KBM-7 (cell line): Measurements from ENCODE around the gene RRP8.

Experiments
- DNase-seq: peaks from one replicate; pipeline ENCODE4 v3.0.0-alpha.2; 2015
- in situ Hi-C: fragments of 300-500 bp; cut with MboI; formaldehyde crosslinking; loops from 2 replicates; pipeline ENCODE4 v1.14.3; 2020; ENCODE audit warnings: low sequenced_read_pairs, low pct_unique_long_range_greater_than_20kb, mixed read lengths

RRP8 gene

DNA sequence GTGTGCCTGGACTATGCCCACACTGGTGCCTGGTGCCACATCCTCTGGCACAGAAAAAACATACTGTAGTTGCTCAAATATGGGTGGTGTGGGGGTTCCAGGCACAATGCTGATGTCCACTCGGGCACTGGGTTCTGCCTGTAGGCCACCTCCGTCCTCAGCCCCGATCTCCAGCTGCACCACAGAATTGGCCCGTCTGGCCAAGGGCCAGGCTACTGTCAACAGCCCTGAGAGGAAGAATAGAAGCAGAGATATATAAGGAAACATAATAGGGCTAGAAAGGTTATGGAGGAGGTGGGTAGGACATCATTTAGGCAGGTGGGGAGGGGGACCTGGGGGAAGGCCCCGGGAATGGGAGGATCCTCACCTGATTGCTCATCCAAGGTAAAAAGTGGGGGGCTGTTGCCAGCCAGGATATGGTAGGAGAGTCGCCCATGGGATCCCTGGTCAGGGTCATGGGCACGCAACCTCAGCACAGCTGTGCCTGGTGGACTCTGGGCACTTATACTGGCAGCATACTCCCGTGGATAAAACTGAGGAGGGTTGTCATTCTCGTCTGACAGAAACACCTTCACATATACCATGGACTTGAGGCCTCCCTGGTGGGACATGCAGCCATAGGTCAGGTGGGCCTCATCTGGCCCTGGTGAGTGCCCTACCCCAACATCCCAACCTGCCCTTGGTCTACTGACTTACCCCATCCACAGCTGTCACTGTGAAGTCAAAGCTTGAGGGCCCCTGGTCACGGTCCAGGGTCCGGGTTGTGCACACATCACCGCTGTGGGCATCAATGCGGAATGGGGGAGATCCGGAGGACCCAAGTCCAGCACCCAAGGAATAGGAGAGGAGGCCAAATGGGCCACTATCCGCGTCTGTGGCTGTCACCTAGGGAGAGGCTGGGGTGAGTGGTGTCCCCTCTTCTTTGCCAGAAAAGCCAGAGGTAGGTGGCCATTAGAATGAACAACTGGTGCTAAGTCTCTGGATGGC, 30.3 kb upstream of the RRP8 start:
- in situ Hi-C loops: no loop called here
- no peak for DNase-seq

DNA sequence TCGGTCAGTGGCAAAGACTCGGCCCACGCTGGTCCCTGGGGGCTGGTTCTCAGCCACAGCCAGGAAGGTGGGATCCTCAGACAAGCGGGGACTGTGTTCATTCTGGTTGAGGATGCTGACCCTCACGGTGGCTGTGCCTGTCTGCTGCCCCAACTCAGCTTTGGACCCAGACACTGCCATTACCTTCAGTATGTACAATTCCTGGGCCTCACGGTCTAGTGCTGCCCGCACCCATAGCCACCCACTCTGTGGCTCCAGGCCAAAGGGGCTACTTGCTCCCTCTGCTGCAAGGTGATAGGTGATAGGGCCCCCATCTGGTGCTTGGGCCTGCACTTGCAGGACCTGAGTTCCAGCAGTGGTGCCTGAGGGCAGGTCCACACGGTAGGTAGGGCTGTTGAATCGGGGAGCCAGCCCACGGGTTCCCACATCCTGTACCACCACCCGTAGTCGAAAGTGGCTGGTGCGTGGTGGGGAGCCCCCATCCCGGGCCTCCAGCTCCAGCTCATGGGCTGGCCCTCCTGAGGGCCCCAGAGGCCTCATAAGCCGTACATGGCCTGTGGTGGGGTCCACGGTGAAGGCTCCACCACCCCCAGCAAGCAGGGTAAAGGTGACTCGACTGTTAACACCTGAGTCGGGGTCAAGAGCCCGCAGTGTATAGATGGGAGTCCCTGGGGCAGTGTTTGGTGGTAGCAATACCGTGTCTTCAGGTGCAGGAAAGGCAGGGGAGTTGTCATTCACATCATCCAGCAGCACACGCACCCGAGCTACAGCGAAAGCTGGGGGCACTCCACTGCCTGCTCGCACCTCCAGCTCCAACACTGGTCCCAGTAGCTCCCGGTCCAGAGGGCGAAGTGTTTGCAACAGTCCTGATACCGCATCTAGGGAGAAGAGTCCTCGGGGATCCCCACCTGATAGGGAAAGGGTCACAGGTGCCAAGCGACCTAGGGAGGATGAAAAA, 29.0 kb upstream of the RRP8 start:
- DNase-seq: no peak
- in situ Hi-C loops: no loop called here

DNA sequence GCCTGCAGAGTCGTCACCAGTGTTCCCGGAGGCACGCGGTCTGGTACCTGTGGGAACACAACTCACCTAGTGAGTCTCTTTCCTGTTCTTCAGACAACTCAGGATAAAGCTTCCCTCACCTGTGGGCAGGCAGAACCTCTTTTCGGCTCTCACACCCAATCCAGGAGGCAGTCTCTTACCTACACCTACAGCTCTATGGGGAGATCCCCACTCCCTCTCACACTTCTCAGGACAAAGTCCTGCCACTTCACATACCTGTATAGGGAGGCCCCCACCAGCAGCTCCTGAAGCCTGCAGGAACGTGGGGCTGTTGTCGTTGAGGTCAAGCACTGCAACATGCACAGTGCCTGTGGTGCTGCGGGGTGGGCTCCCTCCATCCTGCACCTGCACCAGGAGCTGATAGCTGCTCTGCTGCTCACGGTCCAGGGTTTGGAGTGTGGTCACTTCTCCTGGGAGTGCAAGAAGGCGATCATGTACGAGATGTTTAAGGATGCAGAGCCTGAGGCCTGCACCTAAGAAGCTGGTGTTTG, 28.0 kb upstream of the RRP8 start:
- in situ Hi-C loops: no loop called here
- no peak for DNase-seq

DNA sequence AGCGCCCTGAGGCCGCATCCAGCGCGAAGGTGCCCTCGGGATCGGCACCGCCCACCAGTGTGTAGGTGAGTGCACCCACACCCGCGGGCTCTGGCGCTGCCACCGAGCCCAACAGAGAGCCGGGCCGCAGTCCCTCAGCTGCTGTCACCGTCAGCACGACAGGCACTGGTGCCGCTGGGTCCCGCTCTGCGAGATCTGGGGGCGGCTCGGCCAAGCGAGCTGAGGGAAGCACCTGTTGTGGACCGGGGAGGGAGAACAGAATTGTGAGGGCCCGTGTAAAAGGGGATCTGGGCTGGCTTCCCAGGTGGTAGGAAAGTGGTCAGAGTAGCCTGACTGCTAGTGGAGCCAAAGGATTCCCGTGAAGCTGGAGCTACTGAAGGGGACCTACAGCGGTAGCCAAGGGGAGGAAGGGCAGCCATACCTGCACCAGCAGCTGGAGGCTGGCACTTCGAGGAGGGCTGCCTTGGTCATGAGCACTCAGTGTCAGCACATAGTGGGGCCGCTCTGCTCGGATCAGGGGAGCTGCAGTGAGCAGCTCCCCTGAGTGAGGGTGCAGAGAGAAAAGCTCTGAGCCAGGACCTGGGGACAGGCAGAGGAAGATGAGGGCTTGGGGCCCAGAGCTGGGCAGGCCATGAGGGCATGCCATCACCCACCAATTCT, 27.3 kb upstream of the RRP8 start:
- in situ Hi-C loops: no loop called here
- no peak for DNase-seq

DNA sequence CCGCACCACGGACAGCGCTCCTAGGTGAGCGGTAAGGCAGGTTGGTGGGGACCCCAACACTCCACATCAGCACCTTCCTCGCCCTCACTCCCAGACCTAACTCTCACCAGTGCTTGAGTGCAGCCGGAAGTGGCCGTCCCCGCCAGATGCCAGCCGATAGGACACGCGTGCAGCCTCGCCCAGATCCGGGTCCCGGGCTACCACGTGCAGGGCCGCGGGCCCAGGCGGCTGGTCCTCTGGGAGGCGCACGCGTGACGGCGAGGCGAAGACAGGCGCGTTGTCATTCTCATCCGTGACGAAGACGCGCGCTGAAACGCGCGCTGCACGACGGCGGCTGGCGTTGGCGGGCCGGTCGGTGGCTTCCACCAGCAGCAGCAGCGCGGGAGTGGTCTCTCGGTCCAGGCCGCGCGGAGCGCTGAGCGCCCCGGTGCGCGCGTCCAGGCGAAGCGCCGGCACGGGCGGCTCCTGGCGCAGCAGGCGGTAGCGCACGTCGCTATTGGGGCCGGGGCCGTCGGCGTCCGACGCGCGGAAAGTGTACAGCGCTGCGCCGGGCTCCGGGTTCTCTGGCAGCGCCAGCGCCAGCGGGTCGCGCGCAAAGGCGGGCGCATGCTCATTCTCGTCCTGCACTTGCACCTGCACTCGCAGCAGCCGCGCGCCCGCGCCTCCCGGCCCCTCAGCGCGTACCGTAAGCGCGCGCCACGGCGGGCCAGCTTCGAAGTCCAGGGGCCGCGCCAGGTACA, 26.6 kb upstream of the RRP8 start:
- DNase-seq: no peak
- in situ Hi-C loops: no loop called here

DNA sequence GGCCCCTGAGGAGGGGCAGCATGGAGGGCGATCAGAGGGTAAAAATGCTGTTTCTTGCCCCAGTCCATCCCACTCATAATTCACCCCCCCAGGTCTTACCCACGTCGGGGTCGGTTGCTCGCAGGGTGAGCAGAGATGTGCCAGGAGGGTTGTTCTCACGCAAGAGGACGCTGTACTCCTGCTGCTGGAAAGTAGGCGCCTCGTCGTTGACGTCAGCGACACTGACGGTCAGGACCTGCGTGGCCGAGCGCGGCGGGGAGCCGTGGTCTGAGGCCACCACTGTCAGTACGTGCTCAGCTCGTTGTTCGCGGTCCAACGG, 26.1 kb upstream of the RRP8 start:
- in situ Hi-C loops: no loop called here
- no peak for DNase-seq

DNA sequence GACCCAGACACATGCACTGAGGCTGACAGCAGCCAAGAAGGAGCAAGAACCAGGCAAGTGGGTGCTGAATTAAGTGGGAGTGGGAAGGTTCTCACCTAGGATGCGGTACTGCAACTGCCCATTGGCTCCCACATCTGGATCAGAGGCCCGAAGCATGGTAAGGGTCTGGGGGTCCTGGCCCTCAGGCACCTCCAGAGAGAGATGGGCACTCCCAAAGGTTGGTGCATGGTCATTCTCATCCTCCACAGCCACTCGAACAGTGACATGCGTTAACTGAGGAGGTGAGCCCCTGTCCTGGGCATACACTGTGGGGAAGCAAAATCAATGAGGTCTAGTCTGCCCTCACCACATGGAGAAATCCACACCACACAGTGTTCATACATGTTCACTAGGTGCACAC, 25.1 kb upstream of the RRP8 start:
- in situ Hi-C loops: no loop called here
- DNase-seq: no peak

DNA sequence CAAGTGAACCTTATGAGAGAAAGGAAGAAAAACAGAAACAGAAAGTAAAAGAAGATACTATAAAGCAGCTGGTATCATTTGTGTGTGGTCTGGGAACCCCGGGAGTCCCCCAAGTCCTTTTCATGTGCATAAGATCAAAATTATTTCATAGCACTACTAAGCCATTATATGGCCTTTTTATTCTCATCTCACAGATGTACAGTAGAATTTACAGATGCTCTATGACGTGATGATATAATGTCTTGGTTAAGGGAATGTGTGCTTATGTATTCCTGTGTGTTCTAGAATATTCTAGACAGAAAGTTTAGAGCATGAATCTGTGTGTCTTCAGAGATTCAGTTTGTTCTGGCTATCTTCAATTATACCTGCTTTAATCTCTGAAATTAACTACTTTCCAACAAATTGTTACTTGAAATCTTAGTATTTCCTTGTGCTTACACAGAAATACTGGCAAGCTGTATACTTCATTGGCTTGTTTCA, 24.4 kb upstream of the RRP8 start:
- in situ Hi-C loops: no loop called here
- no peak for DNase-seq

- no peak for DNase-seq
- in situ Hi-C loops: no loop called here
These were observed 23.8 kb upstream of the RRP8 start for GRCh38 chr11:6626971-6627761.

- in situ Hi-C loops: no loop called here
- DNase-seq: no peak
These were observed 22.5 kb upstream of the RRP8 start for GRCh38 chr11:6625832-6626420.

DNA sequence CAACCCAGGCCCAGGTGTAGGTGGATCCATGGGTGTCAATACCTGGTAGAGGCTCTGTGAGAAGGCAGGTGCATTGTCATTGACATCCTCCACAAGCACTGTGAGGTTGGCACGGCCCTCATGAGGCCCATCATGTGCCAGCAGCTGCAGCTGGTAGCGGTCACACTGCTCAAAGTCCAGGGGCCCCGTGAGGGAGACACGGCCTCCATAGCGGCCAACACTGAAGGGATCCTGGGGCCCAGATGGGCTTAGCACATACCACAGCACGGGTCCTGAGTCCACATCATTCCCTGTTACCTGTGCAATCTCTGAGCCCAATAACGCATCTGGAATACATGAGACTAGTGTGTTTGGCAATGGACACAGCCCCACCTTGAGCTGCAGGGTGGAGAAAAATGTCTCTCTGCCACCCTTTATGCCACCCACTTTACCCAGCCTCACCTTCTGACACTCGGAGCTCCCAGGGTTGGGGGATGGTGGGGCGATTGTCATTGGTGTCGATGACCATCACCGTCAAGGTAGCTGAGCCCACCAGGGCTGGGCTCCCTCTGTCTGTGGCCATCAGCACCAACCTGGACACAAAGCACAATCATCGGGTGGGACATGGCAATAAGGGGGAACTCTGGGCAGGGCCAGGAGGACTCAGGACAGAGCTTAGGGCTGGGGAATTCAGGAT, 21.9 kb upstream of the RRP8 start:
- in situ Hi-C loops: no loop called here
- DNase-seq: no peak

DNA sequence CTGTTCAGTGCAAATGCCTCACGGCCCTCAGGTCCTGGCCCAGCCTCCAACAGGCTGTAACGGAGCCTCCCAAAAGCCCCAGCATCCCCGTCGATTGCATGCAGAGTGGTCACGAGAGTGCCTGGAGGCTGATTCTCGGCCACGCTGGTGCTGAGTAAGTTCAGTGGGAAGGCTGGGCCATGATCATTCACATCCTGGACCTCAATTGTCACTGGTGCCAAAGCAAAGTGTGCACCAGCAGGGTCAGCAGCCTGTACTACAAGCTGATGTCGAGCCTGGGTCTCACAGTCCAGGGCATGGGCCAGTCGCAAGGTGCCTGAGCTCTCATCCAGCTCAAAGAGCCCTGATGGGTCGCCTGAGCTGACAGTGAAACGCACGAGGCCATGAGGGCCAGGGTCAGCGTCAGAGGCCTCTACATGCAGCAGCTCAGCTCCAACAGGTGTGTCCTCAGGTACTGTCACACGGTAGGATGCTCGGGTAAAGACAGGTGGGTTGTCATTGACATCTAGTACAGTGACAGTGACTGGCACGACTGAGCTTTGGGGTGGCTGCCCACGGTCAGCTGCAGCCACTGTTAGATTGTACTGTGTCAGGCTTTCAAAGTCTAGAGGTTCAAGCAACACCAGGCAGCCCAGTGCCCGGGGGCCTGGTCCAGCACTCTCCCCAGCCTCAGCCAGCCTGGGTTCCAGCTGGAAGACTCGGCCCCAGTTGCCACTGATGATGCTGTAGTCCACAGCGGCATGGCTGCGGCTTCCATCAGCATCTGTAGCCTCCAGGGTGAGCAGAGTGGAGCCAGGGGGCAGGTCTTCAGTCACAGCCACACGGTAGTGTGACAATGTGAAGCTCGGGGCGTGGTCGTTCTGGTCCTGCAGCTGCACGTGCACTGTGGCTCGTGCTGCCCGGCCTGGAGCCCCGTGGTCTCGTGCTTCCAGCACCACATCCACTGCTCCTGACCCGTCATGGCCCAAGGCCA, 20.3 kb upstream of the RRP8 start:
- DNase-seq: no peak
- in situ Hi-C loops: no loop called here

GRCh38 chr11:6622261-6623171, 19.1 kb upstream of the RRP8 start:
- in situ Hi-C loops: no loop called here
- no peak for DNase-seq

GRCh38 chr11:6621711-6622211, 18.3 kb upstream of the RRP8 start:
- DNase-seq: no peak
- in situ Hi-C loops: no loop called here

GRCh38 chr11:6620636-6621035, 17.2 kb upstream of the RRP8 start:
- no peak for DNase-seq
- in situ Hi-C loops: no loop called here
